CD4-positive, alpha-beta T cell treated with Interferon gamma for 1 hour (primary cell): ENCODE results near the gene IMMP2L.

Experiments used
- DNase-seq: peaks from one replicate; pipeline ENCODE4 v3.0.0-alpha.2; 2020

The IMMP2L gene

DNA sequence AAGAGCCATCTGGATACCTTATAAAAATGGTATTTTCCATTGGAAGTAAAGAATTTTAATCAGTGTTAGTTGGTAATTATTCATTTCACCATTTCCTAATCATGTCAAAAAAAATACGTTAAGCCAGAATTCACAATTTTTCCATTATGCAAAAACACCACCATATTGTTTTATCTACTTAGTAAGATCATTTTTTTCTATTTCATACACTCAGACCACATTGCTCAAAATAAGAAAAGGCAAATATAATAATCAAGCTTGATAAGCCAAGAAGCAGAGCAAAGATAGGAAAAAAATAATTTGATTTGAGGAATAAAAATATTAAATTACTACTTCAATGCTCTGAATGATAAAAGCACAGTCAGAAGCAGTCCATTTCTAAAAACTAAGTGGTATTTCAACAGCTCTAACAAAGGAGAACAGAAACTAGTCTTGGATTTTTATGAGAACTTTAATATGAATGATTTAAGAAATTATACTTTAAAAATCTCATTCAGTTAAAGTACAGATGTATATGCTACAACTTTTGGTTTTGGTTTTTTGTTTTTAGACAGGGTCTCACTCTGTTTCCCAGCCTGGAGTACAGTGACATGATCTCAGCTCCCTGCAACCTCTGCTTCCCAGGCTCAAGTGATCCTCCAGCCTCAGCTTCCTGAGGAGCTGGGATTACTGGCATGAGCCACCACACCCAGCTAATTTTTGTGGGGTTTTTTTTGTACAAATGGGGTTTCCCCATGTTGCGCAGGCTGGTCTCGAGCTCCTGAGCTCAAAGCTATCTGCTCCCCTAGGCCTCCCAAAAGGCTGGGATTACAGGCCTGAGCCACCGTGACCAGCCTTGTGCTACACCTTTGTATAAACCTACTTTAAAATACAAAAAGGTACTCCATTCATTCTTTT, 424.7 kb downstream of the IMMP2L start:
- peak; percentile 14 for DNase-seq

DNA sequence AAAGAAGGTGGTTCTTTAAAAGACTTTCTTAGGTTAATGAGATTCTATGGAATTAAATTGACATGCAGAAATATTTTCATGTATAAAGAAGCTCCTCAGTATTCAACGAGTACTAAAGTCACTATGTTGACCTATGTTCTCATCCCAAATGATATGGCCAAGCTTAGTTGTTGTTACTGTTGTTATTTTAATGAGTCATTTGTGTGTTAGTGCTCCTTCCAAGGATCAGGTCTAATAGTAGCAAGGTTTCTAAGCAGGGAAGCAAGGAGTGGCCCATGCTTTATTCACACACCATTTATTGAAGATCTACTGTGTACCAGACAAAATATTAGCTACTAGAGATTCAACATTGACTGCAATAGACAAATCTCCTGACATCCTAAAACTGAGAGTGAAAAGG, 429.5 kb downstream of the IMMP2L start:
- no peak for DNase-seq

DNA sequence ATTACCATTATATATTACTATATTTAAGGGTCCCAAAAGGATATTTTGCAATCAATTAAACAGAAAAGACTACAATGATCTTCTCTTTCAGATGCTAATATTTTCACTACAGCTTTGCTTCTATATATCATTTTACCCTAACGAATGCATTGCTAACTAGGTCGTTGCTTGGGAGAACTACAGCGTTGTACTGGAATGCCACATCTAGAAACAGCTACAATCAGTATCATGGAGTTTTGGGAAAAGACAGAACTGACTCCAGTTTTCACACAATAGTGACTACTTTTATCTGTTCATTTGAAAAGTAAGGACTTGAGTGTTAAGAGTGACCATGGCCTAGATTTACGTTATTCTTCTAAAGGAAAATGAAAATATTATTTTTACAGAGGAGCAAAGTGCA, 432.9 kb downstream of the IMMP2L start:
- DNase-seq, result no peak

DNA sequence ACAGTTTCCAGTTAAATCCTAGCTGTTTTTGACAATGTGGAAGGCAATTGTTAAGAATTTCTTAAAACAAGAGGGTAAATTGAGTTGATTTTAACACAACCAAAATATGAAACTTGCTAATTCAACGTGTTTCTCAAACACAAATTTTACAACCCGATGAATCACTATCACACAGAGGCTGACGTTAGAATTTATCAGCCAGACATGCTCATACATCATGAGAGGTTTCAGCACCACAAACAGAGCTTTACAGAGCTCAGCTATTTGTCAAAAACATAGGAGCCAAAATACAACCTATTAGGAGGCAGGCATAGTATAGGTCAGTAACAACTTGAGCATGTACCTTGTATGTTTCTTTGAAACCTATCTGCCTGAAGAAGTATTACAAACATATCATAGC, 435.3 kb downstream of the IMMP2L start:
- DNase-seq, result no peak

DNA sequence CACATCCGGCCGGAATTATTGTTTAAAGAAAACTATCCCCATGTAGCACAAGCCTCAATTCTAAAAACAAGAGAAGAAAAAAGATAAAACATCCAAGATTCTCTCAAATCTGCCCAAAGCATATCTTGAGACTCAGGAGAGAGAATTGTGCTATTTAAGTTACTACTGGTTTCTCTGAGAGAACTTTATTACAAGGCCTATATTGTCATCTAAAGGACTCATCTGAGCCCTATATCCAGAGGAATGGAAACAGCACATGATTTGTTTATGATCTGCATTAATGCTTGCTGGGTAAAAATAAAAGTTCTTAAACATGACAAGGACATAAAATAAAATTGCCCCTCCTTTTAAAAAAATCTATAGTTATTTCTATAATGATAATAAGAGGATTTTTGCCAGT, 446.3 kb downstream of the IMMP2L start:
- DNase-seq, result no peak

DNA sequence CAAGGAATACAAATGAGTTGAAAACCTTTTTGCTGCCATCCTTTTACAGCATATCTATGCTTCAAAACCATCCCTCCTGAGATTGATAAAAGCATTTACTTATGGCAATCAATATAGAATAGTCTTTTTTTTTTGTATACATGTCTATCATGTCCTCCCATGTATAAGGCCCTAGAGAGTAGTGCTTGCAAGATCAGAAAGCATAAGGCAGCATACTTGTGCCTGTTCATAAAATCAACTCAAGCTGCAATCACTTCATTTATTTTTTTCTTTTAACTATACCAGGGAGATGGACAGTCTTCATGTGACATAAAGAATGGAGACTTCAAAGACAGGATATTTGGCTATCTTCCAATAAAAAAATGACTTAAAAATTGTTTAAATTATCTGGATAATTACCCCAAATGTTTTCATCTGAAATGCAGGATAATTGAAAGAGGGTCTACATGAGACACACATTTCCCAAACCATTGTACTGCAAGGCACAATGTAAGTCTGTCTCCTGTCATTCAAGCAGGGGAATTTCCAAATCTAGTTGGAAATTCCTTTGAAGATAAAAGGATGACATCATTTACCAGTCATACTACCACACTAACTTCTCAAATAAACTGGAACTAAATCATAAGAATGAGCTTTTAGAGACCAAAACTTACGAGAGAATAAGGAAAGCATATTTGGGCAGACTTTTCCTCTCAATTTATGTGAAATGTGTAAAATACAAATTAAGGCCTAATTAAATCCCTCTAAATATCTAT, 448.9 kb downstream of the IMMP2L start:
- no peak for DNase-seq

DNA sequence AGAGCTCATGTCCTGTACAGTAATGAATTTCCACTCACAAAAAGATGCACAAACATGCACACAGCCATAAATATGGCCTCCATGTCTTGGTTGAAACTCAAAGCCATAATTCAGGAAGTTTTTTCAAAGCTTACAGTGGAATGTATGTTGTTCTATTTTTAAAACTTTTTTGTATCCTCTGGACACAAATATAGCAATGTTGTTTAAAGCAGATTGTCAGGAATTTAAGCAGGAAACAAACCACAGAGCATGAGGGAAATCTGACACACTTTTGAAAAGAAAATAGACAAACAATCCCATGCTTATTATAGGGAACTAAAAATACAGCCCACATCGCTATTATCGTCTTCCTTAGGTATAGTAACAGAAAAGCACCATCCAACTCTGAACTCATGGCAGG, 449.9 kb downstream of the IMMP2L start:
- DNase-seq, result no peak

DNA sequence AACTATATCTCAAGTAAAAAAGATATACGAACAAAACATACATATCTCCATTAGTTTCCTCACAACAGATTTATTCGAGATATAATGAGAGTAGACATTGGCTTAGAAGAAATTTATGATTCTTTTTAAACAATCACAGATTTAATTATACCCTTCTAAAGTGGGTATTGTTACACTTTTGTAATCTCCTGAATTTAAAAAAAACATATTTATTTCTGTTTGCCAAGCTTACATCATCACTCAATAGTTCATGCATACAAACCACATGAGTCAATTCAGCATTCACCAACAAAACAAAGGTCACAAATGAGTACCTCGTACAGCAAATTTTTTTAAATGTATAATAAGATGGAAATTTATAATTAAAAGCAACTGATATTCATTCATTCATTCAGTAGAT, 453.8 kb downstream of the IMMP2L start:
- DNase-seq, result no peak

DNA sequence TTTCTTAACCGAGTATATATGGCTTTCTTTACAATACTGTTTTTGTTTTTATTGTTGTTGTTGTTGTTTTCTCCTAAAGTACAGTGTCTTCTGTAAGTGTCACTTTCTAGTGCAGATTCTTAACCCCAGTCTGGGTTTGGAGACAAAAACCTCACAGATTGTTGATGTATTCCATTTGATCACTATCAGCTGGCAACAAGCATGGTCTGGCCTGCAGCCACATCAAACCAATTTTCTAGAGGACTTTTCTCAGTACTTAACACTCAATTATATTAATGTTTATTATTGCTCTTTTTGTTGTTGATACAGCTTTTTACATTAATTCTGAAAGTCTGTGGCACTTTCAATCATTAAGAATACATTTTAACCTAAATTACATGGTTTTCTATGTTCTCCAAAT, 454.3 kb downstream of the IMMP2L start:
- no peak for DNase-seq

DNA sequence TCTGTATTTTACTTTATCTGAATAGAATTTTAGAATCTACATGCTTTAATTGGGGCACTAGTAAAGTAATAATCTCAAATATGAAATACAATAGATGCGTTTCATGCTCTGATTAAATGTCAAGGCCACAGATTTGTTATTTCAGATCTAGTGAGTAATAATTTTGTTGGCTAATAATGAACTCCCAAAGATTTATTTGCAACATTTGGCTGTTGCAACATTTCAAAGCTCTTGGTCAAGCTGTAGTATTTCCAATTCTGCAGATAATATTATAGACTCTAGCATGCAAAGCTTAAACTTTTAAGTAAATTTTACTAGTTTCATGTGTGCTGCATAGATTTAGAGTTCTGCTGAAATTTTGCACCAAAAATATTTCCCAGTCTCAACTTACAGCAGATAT, 454.7 kb downstream of the IMMP2L start:
- no peak for DNase-seq

DNA sequence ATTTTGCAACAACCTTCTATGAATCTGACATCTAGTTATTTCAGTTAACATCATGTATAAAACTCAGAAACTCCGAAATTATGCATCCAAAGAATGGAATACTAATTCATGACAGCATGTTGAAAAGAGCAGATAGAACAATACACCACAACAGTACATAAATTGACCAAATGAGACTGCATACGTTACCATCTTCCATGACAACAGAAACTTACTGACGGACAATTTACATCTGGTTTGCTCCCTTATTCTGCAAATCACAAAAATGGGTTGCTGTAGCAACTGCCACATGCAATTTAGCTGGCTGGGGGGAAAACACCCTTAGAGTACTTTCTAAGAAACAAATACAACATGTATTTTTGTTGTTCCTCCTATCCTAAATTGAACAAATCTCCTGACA, 457.0 kb downstream of the IMMP2L start:
- no peak for DNase-seq

DNA sequence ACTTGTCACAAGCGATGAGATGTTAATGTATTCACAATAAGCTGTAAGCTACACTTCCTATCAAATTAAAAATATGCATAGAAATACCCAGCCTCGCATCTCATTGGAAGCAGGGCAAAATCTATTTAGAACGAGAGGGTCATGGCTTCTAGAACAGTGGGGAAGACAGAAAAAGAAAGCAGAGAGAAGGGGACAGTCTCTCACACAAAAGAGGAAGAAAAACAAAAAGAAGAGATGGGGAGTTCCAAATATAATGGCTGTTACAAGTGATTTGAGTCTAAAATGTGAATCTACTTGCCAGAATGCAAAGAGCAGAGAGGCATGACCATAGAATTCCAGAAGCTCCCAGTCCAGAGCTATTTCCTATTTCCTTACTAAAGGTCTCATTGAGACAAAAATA, 457.6 kb downstream of the IMMP2L start:
- DNase-seq, result no peak

DNA sequence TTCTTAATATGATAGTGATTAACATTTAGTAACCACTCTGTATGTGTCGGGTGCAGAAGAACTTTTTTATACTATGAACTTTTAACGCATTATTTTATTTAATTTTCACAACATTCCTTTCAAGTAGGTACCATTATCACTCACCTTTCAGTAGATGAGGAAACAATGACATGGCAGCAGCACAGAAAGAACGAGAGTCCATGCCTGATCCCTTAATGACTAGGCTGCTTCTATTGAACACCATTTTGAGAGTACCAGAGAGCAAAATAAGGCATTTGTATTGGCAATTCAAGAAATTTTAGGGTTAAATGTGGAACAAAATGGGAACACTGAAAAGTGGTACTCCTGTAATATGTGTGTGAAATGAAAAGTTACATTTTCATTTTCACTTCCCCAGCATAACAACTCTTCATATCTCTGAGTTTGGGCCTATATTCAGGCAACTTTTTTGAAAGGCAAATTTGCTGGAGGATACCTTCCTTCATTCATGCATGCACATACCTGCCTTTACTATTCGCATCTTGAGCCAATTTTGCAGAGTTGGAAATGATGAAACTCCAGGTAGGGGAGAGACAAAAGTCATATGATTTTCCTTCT, 458.5 kb downstream of the IMMP2L start:
- no peak for DNase-seq

DNA sequence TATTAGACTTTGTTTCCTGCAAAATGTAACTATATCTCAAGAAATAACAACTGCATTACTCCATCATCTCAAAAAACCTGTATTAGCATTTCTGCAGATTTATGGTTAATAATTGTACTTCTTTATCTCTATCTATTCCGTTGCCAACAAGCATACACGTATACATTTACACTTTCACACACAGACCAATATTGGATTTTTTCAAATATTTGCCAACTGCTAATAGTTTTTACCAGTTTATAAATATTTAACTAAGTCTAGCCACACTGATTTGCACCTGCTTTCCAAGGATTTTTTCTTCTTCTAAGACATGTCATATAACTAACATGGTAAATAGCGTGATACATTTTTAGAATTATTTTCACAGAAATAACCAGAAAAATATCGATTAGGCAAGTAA, 459.2 kb downstream of the IMMP2L start:
- DNase-seq, result no peak

DNA sequence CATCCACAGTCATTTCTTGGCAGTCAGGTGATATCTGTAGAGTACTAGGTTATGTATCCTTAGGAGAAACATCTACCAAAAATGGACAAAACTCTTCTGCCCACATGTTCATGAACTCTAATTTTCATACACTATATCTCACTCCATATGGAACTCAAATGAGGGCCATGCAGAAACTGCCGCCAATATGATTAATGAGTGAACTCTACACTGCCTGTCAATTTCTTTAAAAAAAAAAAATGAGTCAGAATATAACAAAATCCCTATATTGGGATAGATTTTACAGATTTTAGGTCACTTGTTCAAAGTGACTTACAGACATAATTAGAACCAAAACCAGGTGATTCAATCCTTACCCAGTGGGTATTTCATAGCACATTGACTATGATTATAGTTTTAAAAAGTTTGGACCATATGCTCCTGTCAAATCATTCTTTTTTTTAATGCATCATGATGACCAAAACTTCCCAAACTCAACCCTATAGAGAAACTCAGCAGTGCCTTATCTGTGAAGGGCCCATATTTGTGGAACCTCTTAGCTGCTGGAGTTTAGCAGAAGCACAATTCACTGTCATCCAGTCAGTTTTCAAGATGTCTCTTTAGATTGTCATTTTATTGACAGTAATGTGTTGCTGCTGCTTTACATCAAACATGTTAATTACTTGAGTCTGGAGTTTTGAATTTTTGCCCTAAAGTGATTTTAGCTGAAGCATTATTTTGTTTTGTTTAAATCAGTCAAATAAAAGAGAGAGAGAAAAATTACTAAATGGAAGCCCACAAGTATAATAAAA, 460.2 kb downstream of the IMMP2L start:
- DNase-seq, result no peak

DNA sequence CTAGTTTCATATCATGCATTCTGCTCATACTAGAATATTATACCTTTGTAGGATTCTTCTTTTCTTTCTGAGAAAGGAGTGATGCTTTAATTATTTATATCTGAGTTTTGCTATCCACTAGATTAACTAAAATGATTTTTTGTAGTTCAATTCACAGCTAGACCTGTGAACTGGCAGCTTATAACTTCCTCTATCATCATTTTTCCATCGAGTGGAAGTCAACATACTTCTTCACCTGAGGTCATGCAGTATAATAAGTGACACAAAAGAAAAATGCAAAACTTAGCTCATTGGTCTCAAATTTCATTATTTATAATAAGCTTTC, 463.4 kb downstream of the IMMP2L start:
- DNase-seq, result no peak

DNA sequence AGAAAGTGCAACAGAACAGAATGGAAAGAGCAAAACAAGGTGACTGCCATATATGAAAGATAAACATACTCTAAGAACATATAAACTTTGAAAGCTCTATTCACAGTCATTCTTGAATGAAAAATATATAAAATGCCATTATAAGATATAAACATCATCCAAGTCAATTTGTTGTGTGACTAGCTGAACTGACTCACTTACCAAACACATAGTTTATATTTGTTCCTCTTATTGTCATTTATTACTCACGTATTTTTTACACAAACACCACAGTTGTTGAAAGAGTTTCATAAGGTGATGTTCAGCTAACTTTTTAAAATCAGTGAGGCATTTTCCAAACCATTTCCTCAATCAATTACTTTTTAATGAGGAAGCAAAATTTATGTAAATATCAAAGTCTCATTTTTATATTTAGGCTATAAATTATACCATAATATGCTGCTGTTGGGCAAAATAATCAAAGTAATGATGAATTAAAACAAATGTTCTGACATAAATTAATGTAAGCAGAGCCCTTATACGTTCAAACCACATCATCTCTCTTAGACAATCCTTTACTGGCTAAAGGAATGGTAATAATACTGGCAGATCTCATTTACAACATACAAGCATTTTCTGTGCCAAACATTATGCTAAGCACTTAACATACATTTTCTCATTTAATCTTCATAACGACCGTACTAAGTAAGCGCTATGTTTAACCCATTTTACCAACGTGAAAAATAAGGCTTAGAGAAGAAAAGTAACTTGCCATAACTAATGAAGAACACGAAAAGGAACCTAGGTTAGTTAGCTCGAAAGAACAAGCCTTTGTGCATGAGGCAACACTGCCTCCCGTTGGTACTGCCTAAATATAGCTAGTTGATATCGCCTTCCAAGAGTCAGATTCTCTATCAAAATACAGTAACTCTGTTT, 464.0 kb downstream of the IMMP2L start:
- DNase-seq, result peak; percentile 41

DNA sequence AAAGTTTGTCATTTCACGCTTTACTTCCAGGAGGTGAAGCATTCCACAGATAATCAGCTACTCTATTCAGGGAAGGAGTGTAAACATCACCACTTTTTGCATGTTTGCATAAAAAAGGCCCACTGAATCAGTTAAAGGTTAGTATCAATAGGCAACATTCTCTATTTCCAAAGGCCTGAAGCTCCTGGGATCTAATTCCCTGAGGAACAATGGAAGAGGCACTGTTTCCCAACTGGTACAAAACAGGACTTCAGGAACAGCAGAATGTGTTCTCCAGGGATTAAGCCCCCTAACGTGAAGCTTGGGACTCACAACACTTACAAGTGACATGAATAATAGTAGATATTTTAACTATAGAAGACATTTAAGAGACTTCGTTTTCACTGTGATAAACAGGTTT, 465.3 kb downstream of the IMMP2L start:
- DNase-seq, result no peak

DNA sequence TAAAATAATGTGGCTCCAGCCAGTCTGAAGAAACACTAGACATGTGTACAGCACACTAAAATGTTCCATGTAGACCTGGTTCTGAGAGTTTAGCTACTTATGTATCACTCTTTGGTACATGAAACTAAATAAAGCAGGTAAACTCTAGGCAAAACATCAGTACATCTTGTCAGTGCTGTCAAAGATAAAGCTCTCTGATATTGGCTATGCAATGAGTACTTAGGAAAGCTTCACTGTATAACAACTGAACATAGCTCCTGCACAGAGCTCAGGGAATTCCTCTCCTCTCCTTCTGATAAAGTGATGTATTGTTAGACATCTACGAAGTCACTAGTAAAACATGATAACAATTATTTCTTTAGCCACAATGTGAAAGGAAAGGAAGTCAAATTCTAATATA, 467.9 kb downstream of the IMMP2L start:
- no peak for DNase-seq

DNA sequence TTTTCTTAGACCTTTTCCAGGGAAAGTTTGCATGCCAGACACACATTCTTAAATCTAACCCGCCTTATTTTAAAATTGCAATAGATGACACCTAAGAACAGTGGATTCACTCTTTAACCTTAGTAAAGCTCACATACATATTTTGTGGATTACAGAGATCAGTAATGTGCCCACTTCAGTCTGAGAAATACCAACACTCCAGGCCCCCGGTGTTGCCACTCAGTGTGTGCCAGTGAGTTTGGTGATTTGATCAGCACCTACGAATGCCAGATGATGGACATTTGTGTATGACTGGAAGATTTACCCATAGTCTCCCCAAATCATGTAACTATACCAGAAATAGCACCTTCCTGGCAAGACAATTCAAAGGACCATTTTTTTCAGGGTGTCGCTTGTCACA, 468.8 kb downstream of the IMMP2L start:
- DNase-seq, result no peak

DNA sequence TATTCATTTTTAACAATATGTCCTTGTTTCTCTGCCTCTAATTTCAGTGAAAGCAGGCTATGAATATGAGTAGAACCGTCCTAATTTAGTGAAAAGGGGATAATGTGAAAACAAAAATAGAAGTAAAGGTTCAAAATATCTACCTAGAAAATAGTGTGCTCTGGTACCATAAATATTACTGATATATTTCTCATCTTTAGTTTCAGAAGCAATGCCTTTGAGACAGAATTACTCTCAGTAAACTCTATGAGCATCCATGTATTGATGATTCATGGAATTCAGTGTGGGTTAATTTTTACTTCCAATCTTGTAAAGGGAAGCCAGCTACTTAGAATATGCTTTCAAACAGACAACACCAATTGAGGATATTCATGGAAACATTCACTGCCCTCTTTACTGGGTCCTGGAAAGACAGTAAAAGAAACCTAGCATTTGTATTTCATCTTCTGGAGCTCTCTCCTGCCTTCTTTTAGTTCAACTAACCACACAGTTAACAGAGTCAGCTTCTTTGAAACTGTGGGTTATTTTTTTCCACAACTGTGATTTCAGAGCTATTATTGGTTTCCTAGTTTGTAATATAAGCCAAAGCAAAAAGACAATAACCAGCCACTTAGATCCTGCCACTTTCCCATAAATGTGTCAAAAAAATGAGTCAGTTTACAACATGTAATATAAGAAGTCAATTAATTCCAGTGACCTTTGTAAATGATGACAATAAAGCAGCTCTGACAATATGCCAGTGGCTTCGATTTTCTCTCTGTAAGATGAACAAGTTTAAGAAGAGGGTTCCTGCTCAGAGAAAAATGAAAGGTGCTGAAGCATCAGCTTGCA, 469.7 kb downstream of the IMMP2L start:
- no peak for DNase-seq
